Stimulated activated CD4-positive, alpha-beta T cell treated with anti-CD3 and anti-CD28 coated beads, Interleukin-1b, Interleukin-23, amount 100 ng/mL, for 1 hour (primary cell): Measurements from ENCODE around the gene MSANTD1.
"Not testable (repeated sequence)": the region's sequence is repeated elsewhere in the genome, so short reads cannot be mapped to it uniquely, and the experiment has no call there.

Source experiments
- DNase-seq, 2 donors: peaks; one replicate each; pipeline ENCODE4 v3.0.0-alpha.2; 2020; ENCODE audit warnings: low read depth in 2 of 2

Gene MSANTD1

GRCh38 chr4:3290889-3291321 lies 41.9 kb downstream of the MSANTD1 start:
- DNase-seq: no peak

- DNase-seq: no peak
Measured at GRCh38 chr4:3291411-3291968, 42.5 kb downstream of the MSANTD1 start.

GRCh38 chr4:3291969-3292570 lies 43.1 kb downstream of the MSANTD1 start:
- DNase-seq: no peak

GRCh38 chr4:3292571-3293400 lies 43.8 kb downstream of the MSANTD1 start, which contains the start of gene RGS12:
TSS of gene RGS12 (plus strand) at chr4:3293021. CDS start at chr4:3316171, 23,150 bp downstream.
- peak; percentile 58 to 76 for DNase-seq

- DNase-seq: no peak
Measured at GRCh38 chr4:3293401-3294391, 44.7 kb downstream of the MSANTD1 start.

GRCh38 chr4:3294401-3295241 lies 45.7 kb downstream of the MSANTD1 start:
- DNase-seq: no peak

GRCh38 chr4:3295837-3296624 lies 47.1 kb downstream of the MSANTD1 start:
- DNase-seq: no peak

GRCh38 chr4:3296651-3297050 lies 47.7 kb downstream of the MSANTD1 start:
- no peak for DNase-seq

GRCh38 chr4:3297066-3297859 lies 48.3 kb downstream of the MSANTD1 start:
- DNase-seq: no peak

- no peak for DNase-seq
Measured at GRCh38 chr4:3299122-3299975, 50.4 kb downstream of the MSANTD1 start.

- DNase-seq: no peak
Measured at GRCh38 chr4:3299976-3300671, 51.2 kb downstream of the MSANTD1 start.

GRCh38 chr4:3300882-3301281 lies 51.9 kb downstream of the MSANTD1 start:
- DNase-seq: not testable (repeated sequence)

GRCh38 chr4:3301450-3302172 lies 52.7 kb downstream of the MSANTD1 start:
- DNase-seq: no peak

GRCh38 chr4:3302173-3302785 lies 53.3 kb downstream of the MSANTD1 start:
- DNase-seq: peak in 1 of 2 donors; percentile 23

- no peak for DNase-seq
Measured at GRCh38 chr4:3302786-3303564, 54.0 kb downstream of the MSANTD1 start.

- DNase-seq: no peak
Measured at GRCh38 chr4:3303565-3303824, 54.5 kb downstream of the MSANTD1 start.
